HepG2 (cell line): ENCODE results near the gene MYH10. TPM values are rescaled to one million over a fixed set of nuclear protein-coding genes. Genes with fewer than 3 reads are reported as not detected.

Source experiments
- BCL6 ChIP-seq: IDR thresholded peaks from 2 replicates; pipeline ENCODE4 v1.6.1; 2016; ENCODE audit warnings: missing genetic modification reagents, missing compliant biosample characterization
- CBX5 ChIP-seq: sonication (generic); formaldehyde crosslinking; IDR thresholded peaks from 2 replicates; pipeline ENCODE4 v1.4.0; 2020; ENCODE audit warnings: missing genetic modification reagents, borderline replicate concordance
- ELF3 ChIP-seq: IDR thresholded peaks from 2 replicates; pipeline ENCODE4 v1.6.1; 2016; ENCODE audit warnings: missing genetic modification reagents, missing compliant biosample characterization
- GATAD2A ChIP-seq: IDR thresholded peaks from 2 replicates; pipeline ENCODE4 v1.6.1; 2016
- MXD4 ChIP-seq: IDR thresholded peaks from 2 replicates; pipeline ENCODE4 v1.6.1; 2016; ENCODE audit warnings: mild to moderate bottlenecking, missing biosample characterization, missing genetic modification reagents
- MXI1 ChIP-seq: IDR thresholded peaks from 3 replicates; pipeline ENCODE4 v1.6.1; 2012; ENCODE audit warnings: low read depth, low read length, inconsistent platforms, borderline replicate concordance
- NCOR1 ChIP-seq: fragments of 200-600 bp; sonication (generic); IDR thresholded peaks from 2 replicates; pipeline ENCODE4 v1.7.0; 2017; ENCODE audit warnings: antibody characterized with exemption, low read length, borderline replicate concordance
- PHF8 ChIP-seq: sonication (generic); formaldehyde crosslinking; IDR thresholded peaks from 2 replicates; pipeline ENCODE4 v1.5.0; 2020; ENCODE audit warnings: missing genetic modification reagents
- POGZ ChIP-seq: sonication (generic); formaldehyde crosslinking; IDR thresholded peaks from 2 replicates; pipeline ENCODE4 v1.4.0; 2020; ENCODE audit warnings: mild to moderate bottlenecking, missing genetic modification reagents
- SOX13 ChIP-seq, 3 experiments: fragments of 450-650 bp in 1 of 3; sonication (generic) in 1 of 3; formaldehyde crosslinking in 1 of 3; IDR thresholded peaks in 2 of 3; conservative IDR thresholded peaks in 1 of 3; 2 replicates each; pipeline versions ENCODE4 v1.5.0 to v1.6.1; 2016 to 2020; ENCODE audit warnings: antibody characterized with exemption in 1 of 3, mild to moderate bottlenecking in 1 of 3, missing compliant biosample characterization in 1 of 3, missing genetic modification reagents in 1 of 3, moderate library complexity in 1 of 3
- TARDBP ChIP-seq: sonication (generic); formaldehyde crosslinking; IDR thresholded peaks from 2 replicates; pipeline ENCODE4 v1.8.0; 2022; ENCODE audit warnings: mild to moderate bottlenecking, missing genetic modification reagents
- TERF1 ChIP-seq: sonication (generic); formaldehyde crosslinking; IDR thresholded peaks from 2 replicates; pipeline ENCODE4 v1.8.0; 2022; ENCODE audit warnings: mild to moderate bottlenecking, missing genetic modification reagents, moderate library complexity
- TGIF2 ChIP-seq: IDR thresholded peaks from 2 replicates; pipeline ENCODE4 v1.6.1; 2016; ENCODE audit warnings: control low read depth, missing compliant biosample characterization
- THAP11 ChIP-seq: IDR thresholded peaks from 2 replicates; pipeline ENCODE4 v1.6.1; 2016; ENCODE audit warnings: missing biosample characterization, missing genetic modification reagents
- TOE1 ChIP-seq: sonication (generic); formaldehyde crosslinking; IDR thresholded peaks from 2 replicates; pipeline ENCODE4 v1.4.0; 2020; ENCODE audit warnings: mild to moderate bottlenecking, missing genetic modification reagents
- ZFP62 ChIP-seq: sonication (generic); formaldehyde crosslinking; IDR thresholded peaks from 2 replicates; pipeline ENCODE4 v1.4.0; 2020; ENCODE audit warnings: missing genetic modification reagents
- ZMYM3 ChIP-seq: sonication (generic); formaldehyde crosslinking; IDR thresholded peaks from 2 replicates; pipeline ENCODE4 v1.5.1; 2020; ENCODE audit warnings: mild to moderate bottlenecking, missing genetic modification reagents
- ZNF24 ChIP-seq: fragments of 450-650 bp; IDR thresholded peaks from 2 replicates; pipeline ENCODE4 v1.6.1; 2017; ENCODE audit warnings: antibody characterized with exemption, mild to moderate bottlenecking
- ZNF605 ChIP-seq: sonication (generic); formaldehyde crosslinking; IDR thresholded peaks from 2 replicates; pipeline ENCODE4 v1.8.0; 2022; ENCODE audit warnings: mild to moderate bottlenecking, missing genetic modification reagents
- ZSCAN22 ChIP-seq: sonication (generic); formaldehyde crosslinking; IDR thresholded peaks from 2 replicates; pipeline ENCODE4 v1.4.0; 2020; ENCODE audit warnings: mild to moderate bottlenecking, missing genetic modification reagents
- polyA plus RNA-seq, 8 experiments: library from polyadenylated mRNA; depleted of rRNA in 3 of 8; stranded (reverse) in 7 of 8; unstranded in 1 of 8; fragments of >200 nt; fragmentation: Illumina TruSeq in 4 of 8; extraction: Trizol in 4 of 8; gene quantifications; 2 replicates each; pipeline versions ENCODE4 v1.2.1 to v1.2.3, GENCODE V29; 2011 to 2016; ENCODE audit warnings: low read depth in 4 of 8, missing spikeins in 1 of 8, mixed read lengths in 1 of 8; ENCODE audit not compliant: insufficient read depth in 1 of 8
- total RNA-seq, 5 experiments: library from RNA; depleted of rRNA; stranded (reverse); fragments of >200 nt; fragmentation: Illumina TruSeq; extraction: Trizol; gene quantifications; 2 replicates each; pipeline ENCODE4 v1.2.3, GENCODE V29; 2016; ENCODE audit warnings: low read depth in 1 of 5
- TF ChIP-seq, protein P1 (sequence below): IDR thresholded peaks from 2 replicates; pipeline ENCODE4 v1.6.1; 2016; ENCODE audit warnings: mild to moderate bottlenecking
- TF ChIP-seq, protein P2 (sequence below): IDR thresholded peaks from 2 replicates; pipeline ENCODE4 v1.6.1; 2016
- TF ChIP-seq, protein P3 (sequence below): sonication (generic); formaldehyde crosslinking; IDR thresholded peaks from 2 replicates; pipeline ENCODE4 v1.5.0; 2020; ENCODE audit warnings: missing genetic modification reagents
- TF ChIP-seq, protein P4 (sequence below): sonication (generic); formaldehyde crosslinking; IDR thresholded peaks from 2 replicates; pipeline ENCODE4 v1.5.0; 2020; ENCODE audit warnings: mild to moderate bottlenecking, missing genetic modification reagents

MYH10 gene
- total and polyA plus RNA-seq, 2 of the 13 experiments (the other 11 are each of a cell fraction or from before 2014, with no cell fraction given): 43.4 to 68.6 TPM

DNA sequence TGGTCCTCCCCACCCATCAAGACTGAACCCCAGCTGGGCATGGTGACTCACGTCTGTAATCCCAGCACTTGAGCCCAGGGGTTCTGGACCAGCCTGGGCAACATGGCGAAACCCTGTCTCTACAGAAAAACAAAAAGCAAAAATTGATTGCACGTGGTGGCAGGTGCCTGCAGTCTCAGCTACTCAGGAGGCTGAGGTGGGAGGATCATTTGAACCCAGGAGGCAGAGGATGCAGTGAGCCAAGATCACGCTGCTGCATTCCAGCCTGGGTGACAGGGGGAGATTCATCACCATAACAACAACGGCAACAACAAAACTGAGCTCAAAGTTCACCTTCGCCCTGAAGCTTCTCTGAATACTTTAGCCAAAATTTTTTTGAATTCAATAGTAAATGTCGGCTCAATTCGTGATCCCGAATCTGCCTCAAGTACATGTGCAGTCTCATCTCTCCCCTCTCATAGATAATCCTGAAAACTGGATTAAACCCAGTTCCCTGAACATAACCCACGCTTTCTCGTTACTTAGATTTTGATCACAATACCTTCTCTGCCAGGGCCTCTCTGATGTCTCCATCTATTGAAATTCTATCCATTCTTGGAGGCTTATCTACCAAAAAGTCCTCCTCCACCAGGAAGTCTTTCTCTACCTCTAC is 13.5 kb upstream of the MYH10 start (continued):
- TF ChIP-seq, protein P1, sequence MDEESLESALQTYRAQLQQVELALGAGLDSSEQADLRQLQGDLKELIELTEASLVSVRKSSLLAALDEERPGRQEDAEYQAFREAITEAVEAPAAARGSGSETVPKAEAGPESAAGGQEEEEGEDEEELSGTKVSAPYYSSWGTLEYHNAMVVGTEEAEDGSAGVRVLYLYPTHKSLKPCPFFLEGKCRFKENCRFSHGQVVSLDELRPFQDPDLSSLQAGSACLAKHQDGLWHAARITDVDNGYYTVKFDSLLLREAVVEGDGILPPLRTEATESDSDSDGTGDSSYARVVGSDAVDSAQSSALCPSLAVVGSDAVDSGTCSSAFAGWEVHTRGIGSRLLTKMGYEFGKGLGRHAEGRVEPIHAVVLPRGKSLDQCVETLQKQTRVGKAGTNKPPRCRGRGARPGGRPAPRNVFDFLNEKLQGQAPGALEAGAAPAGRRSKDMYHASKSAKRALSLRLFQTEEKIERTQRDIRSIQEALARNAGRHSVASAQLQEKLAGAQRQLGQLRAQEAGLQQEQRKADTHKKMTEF: peak; percentile 51; the same call in 1 of the 2 replicates
- TF ChIP-seq ZNF24 (peak; percentile 76; the same call in 1 of the 2 replicates), NCOR1 (peak; percentile 65; the same call in 1 of the 2 replicates), MXD4 (0 out of 2 replicates have a peak, but pooled peaks have one; percentile 28), TERF1 (CRISPR knock-in tag) (no peak), ELF3 (peak; percentile 16; the same call in 1 of the 2 replicates), BCL6 (peak; percentile 36; the same call in 1 of the 2 replicates), PHF8 (no peak), MXI1 (peak; percentile 65; the same call in 2 of the 3 replicates), ZNF605 (CRISPR knock-in tag) (0 out of 2 replicates have a peak, but pooled peaks have one; percentile 24), ZMYM3 (peak; percentile 99), THAP11 (no peak), TARDBP (peak; percentile 35; the same call in 1 of the 2 replicates), ZFP62 (CRISPR knock-in tag) (no peak), TGIF2 (CRISPR knock-in tag) (0 out of 2 replicates have a peak, but pooled peaks have one; percentile 37), POGZ (CRISPR knock-in tag) (peak; percentile 64; the same call in 1 of the 2 replicates), TOE1 (CRISPR knock-in tag) (no peak), CBX5 (CRISPR knock-in tag) (0 out of 2 replicates have a peak, but pooled peaks have one; percentile 15), GATAD2A (CRISPR knock-in tag) (no peak), SOX13 (IDR thresholded peaks at IDR 0.05) (no peak), SOX13 (CRISPR knock-in tag; conservative IDR thresholded peaks at IDR 0.05 in 1 of 2, IDR thresholded peaks at IDR 0.05 in 1 of 2) (peak in 1 of 2 experiments; percentile 42; a peak in 1 of 4 replicates), ZSCAN22 (CRISPR knock-in tag) (no peak)
- TF ChIP-seq, protein P2, sequence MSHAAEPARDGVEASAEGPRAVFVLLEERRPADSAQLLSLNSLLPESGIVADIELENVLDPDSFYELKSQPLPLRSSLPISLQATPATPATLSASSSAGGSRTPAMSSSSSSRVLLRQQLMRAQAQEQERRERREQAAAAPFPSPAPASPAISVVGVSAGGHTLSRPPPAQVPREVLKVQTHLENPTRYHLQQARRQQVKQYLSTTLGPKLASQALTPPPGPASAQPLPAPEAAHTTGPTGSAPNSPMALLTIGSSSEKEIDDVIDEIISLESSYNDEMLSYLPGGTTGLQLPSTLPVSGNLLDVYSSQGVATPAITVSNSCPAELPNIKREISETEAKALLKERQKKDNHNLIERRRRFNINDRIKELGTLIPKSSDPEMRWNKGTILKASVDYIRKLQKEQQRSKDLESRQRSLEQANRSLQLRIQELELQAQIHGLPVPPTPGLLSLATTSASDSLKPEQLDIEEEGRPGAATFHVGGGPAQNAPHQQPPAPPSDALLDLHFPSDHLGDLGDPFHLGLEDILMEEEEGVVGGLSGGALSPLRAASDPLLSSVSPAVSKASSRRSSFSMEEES (CRISPR knock-in tag): peak; percentile 49; the same call in 1 of the 2 replicates
- TF ChIP-seq, protein P3, sequence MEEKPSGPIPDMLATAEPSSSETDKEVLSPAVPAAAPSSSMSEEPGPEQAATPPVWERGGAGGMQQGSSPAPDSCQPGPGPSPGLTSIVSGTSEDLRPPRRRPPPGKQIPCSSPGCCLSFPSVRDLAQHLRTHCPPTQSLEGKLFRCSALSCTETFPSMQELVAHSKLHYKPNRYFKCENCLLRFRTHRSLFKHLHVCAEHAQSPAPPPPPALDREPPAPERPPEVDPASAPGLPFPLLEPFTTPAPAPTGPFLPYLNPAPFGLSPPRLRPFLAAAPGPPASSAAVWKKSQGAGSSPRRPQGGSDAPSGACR: no peak
- TF ChIP-seq, protein P4, sequence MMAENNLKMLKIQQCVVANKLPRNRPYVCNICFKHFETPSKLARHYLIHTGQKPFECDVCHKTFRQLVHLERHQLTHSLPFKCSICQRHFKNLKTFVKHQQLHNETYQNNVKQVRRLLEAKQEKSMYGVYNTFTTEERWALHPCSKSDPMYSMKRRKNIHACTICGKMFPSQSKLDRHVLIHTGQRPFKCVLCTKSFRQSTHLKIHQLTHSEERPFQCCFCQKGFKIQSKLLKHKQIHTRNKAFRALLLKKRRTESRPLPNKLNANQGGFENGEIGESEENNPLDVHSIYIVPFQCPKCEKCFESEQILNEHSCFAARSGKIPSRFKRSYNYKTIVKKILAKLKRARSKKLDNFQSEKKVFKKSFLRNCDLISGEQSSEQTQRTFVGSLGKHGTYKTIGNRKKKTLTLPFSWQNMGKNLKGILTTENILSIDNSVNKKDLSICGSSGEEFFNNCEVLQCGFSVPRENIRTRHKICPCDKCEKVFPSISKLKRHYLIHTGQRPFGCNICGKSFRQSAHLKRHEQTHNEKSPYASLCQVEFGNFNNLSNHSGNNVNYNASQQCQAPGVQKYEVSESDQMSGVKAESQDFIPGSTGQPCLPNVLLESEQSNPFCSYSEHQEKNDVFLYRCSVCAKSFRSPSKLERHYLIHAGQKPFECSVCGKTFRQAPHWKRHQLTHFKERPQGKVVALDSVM (CRISPR knock-in tag): peak; percentile 100
